Upper lobe of left lung (tissue), 4 donors: ENCODE data around the gene LSM3.

Experiments used
- POLR2AphosphoS5 ChIP-seq, 2 donors: sonication (generic); formaldehyde crosslinking; IDR thresholded peaks; one replicate each; pipeline ENCODE4 v1.5.1; 2017; ENCODE audit warnings: antibody characterized with exemption in 2 of 2
- TF ChIP-seq, protein P1 (sequence below), 6 experiments: fragments of 450-650 bp in 4 of 6; fragments of 200-600 bp in 2 of 6; sonication (generic) in 2 of 6; IDR thresholded peaks; one replicate each; pipeline ENCODE4 v1.5.1; 2016 to 2019; ENCODE audit warnings: antibody characterized with exemption in 6 of 6

- TF ChIP-seq POLR2AphosphoS5 (IDR thresholded peaks at IDR 0.05) = no peak
- TF ChIP-seq, protein P1, sequence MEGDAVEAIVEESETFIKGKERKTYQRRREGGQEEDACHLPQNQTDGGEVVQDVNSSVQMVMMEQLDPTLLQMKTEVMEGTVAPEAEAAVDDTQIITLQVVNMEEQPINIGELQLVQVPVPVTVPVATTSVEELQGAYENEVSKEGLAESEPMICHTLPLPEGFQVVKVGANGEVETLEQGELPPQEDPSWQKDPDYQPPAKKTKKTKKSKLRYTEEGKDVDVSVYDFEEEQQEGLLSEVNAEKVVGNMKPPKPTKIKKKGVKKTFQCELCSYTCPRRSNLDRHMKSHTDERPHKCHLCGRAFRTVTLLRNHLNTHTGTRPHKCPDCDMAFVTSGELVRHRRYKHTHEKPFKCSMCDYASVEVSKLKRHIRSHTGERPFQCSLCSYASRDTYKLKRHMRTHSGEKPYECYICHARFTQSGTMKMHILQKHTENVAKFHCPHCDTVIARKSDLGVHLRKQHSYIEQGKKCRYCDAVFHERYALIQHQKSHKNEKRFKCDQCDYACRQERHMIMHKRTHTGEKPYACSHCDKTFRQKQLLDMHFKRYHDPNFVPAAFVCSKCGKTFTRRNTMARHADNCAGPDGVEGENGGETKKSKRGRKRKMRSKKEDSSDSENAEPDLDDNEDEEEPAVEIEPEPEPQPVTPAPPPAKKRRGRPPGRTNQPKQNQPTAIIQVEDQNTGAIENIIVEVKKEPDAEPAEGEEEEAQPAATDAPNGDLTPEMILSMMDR (IDR thresholded peaks at IDR 0.05) = no peak
These were observed 23.5 kb downstream of the LSM3 start for GRCh38 chr3:14201940-14202684.
